GM12872 (cell line): Measurements from ENCODE around the gene TGDS.

Experiments
- TF ChIP-seq, protein P1 (sequence below): IDR thresholded peaks from 3 replicates; pipeline ENCODE4 v1.5.1; 2011; ENCODE audit warnings: low read depth, mild to moderate bottlenecking, low read length, moderate library complexity; ENCODE audit not compliant: insufficient read depth

Gene TGDS, protein sequence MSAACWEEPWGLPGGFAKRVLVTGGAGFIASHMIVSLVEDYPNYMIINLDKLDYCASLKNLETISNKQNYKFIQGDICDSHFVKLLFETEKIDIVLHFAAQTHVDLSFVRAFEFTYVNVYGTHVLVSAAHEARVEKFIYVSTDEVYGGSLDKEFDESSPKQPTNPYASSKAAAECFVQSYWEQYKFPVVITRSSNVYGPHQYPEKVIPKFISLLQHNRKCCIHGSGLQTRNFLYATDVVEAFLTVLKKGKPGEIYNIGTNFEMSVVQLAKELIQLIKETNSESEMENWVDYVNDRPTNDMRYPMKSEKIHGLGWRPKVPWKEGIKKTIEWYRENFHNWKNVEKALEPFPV

DNA sequence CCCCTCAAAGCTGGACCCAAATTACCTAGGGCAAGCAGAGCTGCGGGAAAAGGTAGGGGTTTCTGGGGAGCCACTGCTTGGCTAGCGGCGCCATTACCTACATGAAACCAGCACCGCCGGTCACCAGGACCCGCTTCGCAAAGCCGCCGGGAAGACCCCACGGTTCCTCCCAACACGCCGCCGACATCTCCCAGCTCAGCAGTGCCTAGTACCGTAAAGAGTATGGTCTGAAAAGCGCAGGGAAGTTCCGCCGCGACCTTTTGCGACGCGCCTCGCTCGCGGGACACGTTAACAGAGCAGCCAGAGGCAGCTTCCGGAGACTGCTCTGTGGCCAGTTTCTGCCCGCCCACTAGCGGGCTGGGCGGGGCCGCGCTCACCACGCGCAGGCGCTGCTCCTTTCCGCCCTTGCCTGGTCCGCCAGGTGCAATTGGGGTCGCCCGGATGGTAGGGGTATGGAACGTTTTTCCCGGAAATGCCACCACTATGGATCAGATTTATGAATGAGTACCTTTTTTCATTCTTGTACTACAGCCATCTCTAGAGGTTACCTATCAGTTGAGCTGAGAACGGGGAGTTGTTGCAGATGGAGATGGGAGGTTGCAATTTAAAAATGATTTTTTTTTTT lies at the start of gene TGDS:
Gene TGDS, minus strand, starts transcription at position 203 of the 625 bp plus-strand sequence. Its CDS starts 16 bp downstream, at position 187.
- TF ChIP-seq, protein P1, sequence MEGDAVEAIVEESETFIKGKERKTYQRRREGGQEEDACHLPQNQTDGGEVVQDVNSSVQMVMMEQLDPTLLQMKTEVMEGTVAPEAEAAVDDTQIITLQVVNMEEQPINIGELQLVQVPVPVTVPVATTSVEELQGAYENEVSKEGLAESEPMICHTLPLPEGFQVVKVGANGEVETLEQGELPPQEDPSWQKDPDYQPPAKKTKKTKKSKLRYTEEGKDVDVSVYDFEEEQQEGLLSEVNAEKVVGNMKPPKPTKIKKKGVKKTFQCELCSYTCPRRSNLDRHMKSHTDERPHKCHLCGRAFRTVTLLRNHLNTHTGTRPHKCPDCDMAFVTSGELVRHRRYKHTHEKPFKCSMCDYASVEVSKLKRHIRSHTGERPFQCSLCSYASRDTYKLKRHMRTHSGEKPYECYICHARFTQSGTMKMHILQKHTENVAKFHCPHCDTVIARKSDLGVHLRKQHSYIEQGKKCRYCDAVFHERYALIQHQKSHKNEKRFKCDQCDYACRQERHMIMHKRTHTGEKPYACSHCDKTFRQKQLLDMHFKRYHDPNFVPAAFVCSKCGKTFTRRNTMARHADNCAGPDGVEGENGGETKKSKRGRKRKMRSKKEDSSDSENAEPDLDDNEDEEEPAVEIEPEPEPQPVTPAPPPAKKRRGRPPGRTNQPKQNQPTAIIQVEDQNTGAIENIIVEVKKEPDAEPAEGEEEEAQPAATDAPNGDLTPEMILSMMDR, result no peak

DNA sequence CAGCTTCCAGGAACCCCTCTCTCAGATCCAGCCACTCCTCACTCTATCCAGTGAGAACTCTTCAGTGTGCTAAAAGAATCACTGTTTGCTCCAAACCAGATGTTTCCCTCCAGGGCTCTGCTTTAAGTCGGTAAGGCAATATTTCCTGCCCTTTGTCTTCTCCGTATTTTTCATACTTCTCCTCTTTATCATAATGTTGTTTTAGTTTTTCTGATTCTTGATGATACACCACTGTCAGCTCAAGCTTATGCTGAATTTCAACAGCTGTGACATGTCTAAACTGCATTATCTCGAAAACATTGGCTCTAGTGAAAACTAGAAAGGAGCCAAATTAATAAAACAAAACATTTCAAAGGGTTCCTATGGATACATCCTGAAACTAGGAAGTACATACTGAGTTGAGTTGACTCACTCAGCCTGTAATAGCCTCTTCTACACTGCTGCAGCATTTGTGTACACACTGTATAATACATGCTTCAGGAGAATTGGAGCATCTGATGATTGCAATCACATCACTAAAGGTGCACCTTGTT lies 45.5 kb upstream of the TGDS start:
- TF ChIP-seq, protein P1, result no peak

DNA sequence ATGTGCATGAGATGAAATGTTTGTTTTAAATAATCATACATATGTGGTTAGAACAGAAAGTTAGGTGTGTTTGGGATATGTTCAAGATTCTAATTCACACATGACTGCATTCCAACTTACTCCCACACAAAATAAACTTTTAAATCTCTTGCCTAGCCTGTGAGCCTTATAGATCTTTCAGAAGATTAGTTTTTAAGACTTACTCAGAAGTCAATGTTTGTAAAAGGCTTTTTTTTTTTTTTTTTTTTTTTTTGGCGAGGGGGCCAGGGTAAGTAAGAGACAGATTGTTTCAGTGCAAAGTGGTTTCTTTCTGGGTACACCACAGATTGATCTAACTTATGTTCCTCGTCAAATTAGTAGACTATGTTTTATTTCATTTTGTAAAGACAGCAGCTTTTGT lies 44.8 kb upstream of the TGDS start:
- TF ChIP-seq, protein P1, result no peak

DNA sequence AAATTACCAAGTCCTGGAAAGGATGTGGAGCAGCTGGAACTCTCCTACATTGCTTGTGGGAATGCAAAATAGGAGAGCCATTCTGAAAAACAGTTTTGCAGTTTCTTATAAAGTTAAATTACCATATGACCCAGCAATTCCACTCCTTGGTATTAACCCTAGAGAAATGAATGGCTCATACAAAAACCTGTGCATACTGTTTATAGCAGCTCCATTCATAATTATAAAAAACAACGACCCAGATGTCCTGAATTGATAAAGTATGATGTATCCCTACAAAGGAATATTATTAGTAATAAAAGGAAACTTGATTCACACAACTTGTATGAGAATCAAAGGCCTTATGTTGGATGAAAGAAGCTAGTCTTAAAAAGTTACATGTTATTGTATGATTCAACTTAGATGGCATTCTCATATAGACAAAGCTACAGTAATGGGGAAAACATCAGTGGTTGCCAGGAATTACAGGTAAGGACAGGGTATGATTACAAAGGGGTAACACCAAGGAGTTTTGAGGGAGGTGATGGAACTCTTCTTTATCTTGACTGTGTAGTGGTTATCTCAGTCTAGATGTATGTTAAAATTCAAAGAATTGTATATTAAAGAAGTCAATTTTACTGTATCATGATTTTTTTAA lies 41.1 kb upstream of the TGDS start:
- TF ChIP-seq, protein P1, result no peak

DNA sequence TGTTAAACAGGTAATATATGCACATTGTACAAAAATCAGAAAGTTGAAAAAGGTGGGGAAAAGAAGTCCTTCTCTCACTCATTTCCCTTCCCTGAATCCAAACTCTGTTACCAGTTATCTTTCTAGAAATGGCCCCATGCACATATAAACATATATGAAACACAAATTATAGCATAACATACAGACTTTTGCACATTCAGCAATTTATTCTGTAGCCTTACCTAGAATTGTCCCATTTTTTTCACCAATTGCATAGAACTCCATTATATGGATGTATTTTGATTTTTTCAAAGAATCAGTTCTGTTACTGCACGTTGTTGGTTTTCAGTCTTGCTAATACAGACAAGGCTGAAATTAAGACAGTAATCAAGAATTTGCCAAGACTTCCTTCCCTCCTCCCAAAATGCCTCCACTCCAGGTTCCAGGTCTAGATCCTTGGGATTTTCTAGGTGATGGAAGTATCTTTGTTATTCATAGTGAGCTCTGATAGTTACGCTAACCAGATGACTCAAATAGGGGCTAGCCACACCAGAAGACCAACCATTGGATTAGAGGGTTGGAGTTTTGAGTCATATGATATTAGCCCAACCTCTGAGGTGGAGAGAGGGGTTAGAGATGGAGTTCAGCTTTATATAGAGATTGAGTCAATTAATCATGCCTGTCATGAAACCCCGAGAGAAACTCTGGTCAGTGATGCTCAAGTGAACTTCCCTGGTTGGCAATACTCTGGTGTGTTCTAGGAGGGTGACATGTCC lies 36.5 kb upstream of the TGDS start:
- TF ChIP-seq, protein P1, result no peak

DNA sequence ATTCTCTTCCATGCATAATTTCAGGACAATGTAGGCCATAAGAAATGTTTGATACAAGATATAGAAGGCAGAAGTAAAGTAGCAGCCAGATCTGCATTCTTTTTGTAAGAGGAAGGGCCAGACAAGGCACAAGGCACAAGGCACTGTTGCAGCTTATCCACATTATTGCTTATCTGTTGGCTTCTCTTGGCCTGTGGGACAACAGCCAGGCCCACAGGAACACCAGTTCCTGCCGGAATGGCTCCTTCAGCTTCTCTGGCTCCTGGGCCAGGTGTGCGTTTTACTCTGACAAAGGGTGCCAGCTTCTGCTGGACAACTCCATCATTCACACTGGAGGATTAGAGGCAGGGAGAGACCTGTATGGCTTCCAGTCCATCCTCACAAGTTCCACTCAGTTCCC lies 34.9 kb upstream of the TGDS start:
- TF ChIP-seq, protein P1, result no peak
